HL-60 (cell line): ENCODE results near the gene TMBIM6.

ENCODE experiments used
- DNase-seq, 2 experiments: peaks; one replicate each; pipeline ENCODE4 v3.0.0-alpha.2; 2010 to 2020; ENCODE audit warnings: low read depth in 1 of 2, low spot score in 1 of 2
- H3K27ac ChIP-seq: fragments of 250-450 bp; sonication (Bioruptor Pico); replicated peaks from 2 replicates; pipeline ENCODE4 v1.5.1; 2020; ENCODE audit warnings: mild to moderate bottlenecking, moderate library complexity
- H3K27me3 ChIP-seq: fragments of 250-450 bp; sonication (Bioruptor Pico); 2 replicates; pipeline ENCODE4 v1.5.1; 2021; ENCODE audit warnings: mild to moderate bottlenecking, moderate library complexity; ENCODE audit not compliant: insufficient read depth, poor library complexity, severe bottlenecking
- H3K4me3 ChIP-seq: replicated peaks from 2 replicates; pipeline ENCODE4 v1.5.1; 2011; ENCODE audit warnings: mild to moderate bottlenecking, control low read depth, low read length; ENCODE audit not compliant: insufficient read depth
- CTCF ChIP-seq: IDR thresholded peaks from one replicate; pipeline ENCODE4 v1.5.1; 2011; ENCODE audit warnings: low read length, control low read depth, inconsistent platforms; ENCODE audit not compliant: insufficient read depth
- GABPA ChIP-seq: IDR thresholded peaks from 2 replicates; pipeline ENCODE4 v1.6.1; 2012; ENCODE audit warnings: low read depth
- POLR2AphosphoS5 ChIP-seq: IDR thresholded peaks from 2 replicates; pipeline ENCODE4 v1.6.1; 2012; ENCODE audit warnings: low read depth
- REST ChIP-seq: IDR thresholded peaks from 2 replicates; pipeline ENCODE4 v1.6.1; 2012; ENCODE audit warnings: low read depth; ENCODE audit not compliant: insufficient replicate concordance
- SPI1 ChIP-seq: IDR thresholded peaks from 2 replicates; pipeline ENCODE4 v1.6.1; 2012; ENCODE audit warnings: low read depth, mild to moderate bottlenecking, borderline replicate concordance

TMBIM6 gene

GRCh38 chr12:49808686-49809380, 67.5 kb downstream of the TMBIM6 start:
- DNase-seq = no peak
- Histone ChIP-seq H3K4me3 (no peak overlapping the region), H3K27me3 (no peaks in the 10 kb centered on the region), H3K27ac (no peak overlapping the region)
- TF ChIP-seq REST = no peak
- no peak for TF ChIP-seq SPI1
- no peak for TF ChIP-seq POLR2AphosphoS5
- TF ChIP-seq GABPA = no peak
- no peak for TF ChIP-seq CTCF

GRCh38 chr12:49809381-49809905, 68.1 kb downstream of the TMBIM6 start:
- DNase-seq = no peak
- no peak for TF ChIP-seq REST
- no peak for TF ChIP-seq POLR2AphosphoS5
- no peak for TF ChIP-seq GABPA
- no peak for TF ChIP-seq CTCF
- TF ChIP-seq SPI1 = no peak
- Histone ChIP-seq H3K27ac (no peak overlapping the region), H3K4me3 (no peak overlapping the region), H3K27me3 (no peaks in the 10 kb centered on the region)

- TF ChIP-seq GABPA (no peak), CTCF (no peak), SPI1 (no peak), REST (no peak), POLR2AphosphoS5 (no peak)
- H3K27me3 ChIP-seq = no peaks in the 10 kb centered on the region
- no peak overlapping the region for H3K4me3 ChIP-seq
- no peak for DNase-seq
- H3K27ac ChIP-seq = no peak overlapping the region
Measured at GRCh38 chr12:49809906-49810389, 68.6 kb downstream of the TMBIM6 start.
